Liver (tissue), 9 donors: ENCODE data around the gene SIK3. TPM values are rescaled to one million over a fixed set of nuclear protein-coding genes. Genes with fewer than 3 reads are reported as not detected.

Experiments used
- DNase-seq: peaks from one replicate; pipeline ENCODE4 v3.0.0-alpha.2; 2017; ENCODE audit warnings: low spot score
- H3K27ac ChIP-seq, 2 donors: one replicate each; pipeline ENCODE4 v1.7.0; 2013; ENCODE audit warnings: inconsistent platforms in 2 of 2, low read length in 2 of 2, control low read depth in 1 of 2, low read depth in 1 of 2, mild to moderate bottlenecking in 1 of 2
- H3K27me3 ChIP-seq, 4 donors: one replicate each; pipeline versions ENCODE4 v1.6.1 to v1.7.0; 2013; ENCODE audit warnings: low read length in 3 of 4, inconsistent platforms in 1 of 4, mild to moderate bottlenecking in 1 of 4, moderate library complexity in 1 of 4; ENCODE audit not compliant: control insufficient read depth in 4 of 4, insufficient read depth in 4 of 4
- H3K36me3 ChIP-seq, 4 donors: one replicate each; pipeline versions ENCODE4 v1.6.1 to v1.7.0; 2013; ENCODE audit warnings: low read length in 3 of 4, mild to moderate bottlenecking in 3 of 4, low read depth in 1 of 4, moderate library complexity in 1 of 4; ENCODE audit not compliant: control insufficient read depth in 4 of 4, insufficient read depth in 3 of 4
- H3K4me1 ChIP-seq, 4 donors: one replicate each; pipeline versions ENCODE4 v1.6.1 to v1.7.0; 2013; ENCODE audit warnings: low read length in 3 of 4, mild to moderate bottlenecking in 3 of 4, moderate library complexity in 1 of 4; ENCODE audit not compliant: control insufficient read depth in 4 of 4, insufficient read depth in 4 of 4
- H3K4me3 ChIP-seq, 3 donors: one replicate each; pipeline versions ENCODE4 v1.6.1 to v1.7.0; 2013; ENCODE audit warnings: low read length in 3 of 3, control low read depth in 1 of 3, low read depth in 1 of 3, mild to moderate bottlenecking in 1 of 3
- H3K9ac ChIP-seq, 2 donors: one replicate each; pipeline ENCODE4 v1.7.0; 2013; ENCODE audit warnings: low read length in 2 of 2, mild to moderate bottlenecking in 2 of 2, moderate library complexity in 2 of 2, control low read depth in 1 of 2, low read depth in 1 of 2
- H3K9me3 ChIP-seq, 4 donors: one replicate each; pipeline versions ENCODE4 v1.6.1 to v1.7.0; 2013; ENCODE audit warnings: low read length in 3 of 4; ENCODE audit not compliant: control insufficient read depth in 4 of 4
- FOXA1 ChIP-seq: IDR thresholded peaks from 2 replicates; pipeline ENCODE4 v1.6.1; 2016; ENCODE audit warnings: antibody characterized with exemption
- FOXA2 ChIP-seq: IDR thresholded peaks from 2 replicates; pipeline ENCODE4 v1.6.1; 2016; ENCODE audit warnings: antibody characterized with exemption
- GABPA ChIP-seq, 2 donors: IDR thresholded peaks in 1 of 2; conservative IDR thresholded peaks in 1 of 2; 2 replicates each; pipeline ENCODE4 v1.6.1; 2016; ENCODE audit warnings: antibody characterized with exemption in 2 of 2, mild to moderate bottlenecking in 1 of 2, moderate library complexity in 1 of 2
- HNF4A ChIP-seq, 2 donors: conservative IDR thresholded peaks; 2 replicates each; pipeline ENCODE4 v1.6.1; 2016; ENCODE audit warnings: antibody characterized with exemption in 2 of 2, mild to moderate bottlenecking in 2 of 2
- HNF4G ChIP-seq: IDR thresholded peaks from 2 replicates; pipeline ENCODE4 v1.6.1; 2016; ENCODE audit warnings: antibody characterized with exemption
- RAD21 ChIP-seq, 2 donors: IDR thresholded peaks; 2 replicates each; pipeline ENCODE4 v1.6.1; 2016; ENCODE audit warnings: antibody characterized with exemption in 2 of 2, mild to moderate bottlenecking in 2 of 2
- RXRA ChIP-seq, 2 donors: IDR thresholded peaks; 2 replicates each; pipeline ENCODE4 v1.6.1; 2017 to 2018; ENCODE audit warnings: antibody characterized with exemption in 2 of 2, mild to moderate bottlenecking in 1 of 2
- SP1 ChIP-seq: IDR thresholded peaks from 2 replicates; pipeline ENCODE4 v1.6.1; 2018; ENCODE audit warnings: antibody characterized with exemption, mild to moderate bottlenecking
- TAF1 ChIP-seq: conservative IDR thresholded peaks from 2 replicates; pipeline ENCODE4 v1.6.1; 2016; ENCODE audit warnings: antibody characterized with exemption, mild to moderate bottlenecking
- YY1 ChIP-seq: IDR thresholded peaks from 2 replicates; pipeline ENCODE4 v1.6.1; 2016; ENCODE audit warnings: antibody characterized with exemption, mild to moderate bottlenecking
- WGBS: extraction: QIAGEN DNeasy Blood & Tissue Kit; methylation state at CpG from one replicate; pipeline ENCODE4 v1.1.7; 2013; 5-methylcytosine and 5-hydroxymethylcytosine counted together
- polyA plus RNA-seq, 2 donors: library from polyadenylated mRNA; stranded (reverse) in 1 of 2; unstranded in 1 of 2; fragments of 200-250 nt in 1 of 2; fragments of >200 nt in 1 of 2; fragmentation: Nextera tagmentation in 1 of 2; extraction: Ambion mirVana in 1 of 2; gene quantifications; one replicate each; pipeline versions ENCODE4 v1.2.1 to v1.2.3, GENCODE V29; 2013 to 2015
- total RNA-seq, 2 donors: library from RNA; depleted of rRNA; stranded (reverse); fragments of >200 nt; gene quantifications; one replicate each; pipeline ENCODE4 v1.2.3, GENCODE V29; 2014
- TF ChIP-seq, protein P1 (sequence below): fragments of 150-350 bp; IDR thresholded peaks from 2 replicates; pipeline ENCODE4 v1.5.1; 2017; ENCODE audit warnings: improper control_type of control experiment, low read depth, low read length; ENCODE audit not compliant: missing input control
- TF ChIP-seq, protein P2 (sequence below): IDR thresholded peaks from 2 replicates; pipeline ENCODE4 v1.6.1; 2016; ENCODE audit warnings: antibody characterized with exemption
- donor health status: healthy.
- donor health status: healthy.
- donor health status: healthy.
- donor health status: healthy.
- donor health status: healthy.

The SIK3 gene
- total and polyA plus RNA-seq, 4 donors, result 6.9 to 52.4 (median 14.4) TPM

DNA sequence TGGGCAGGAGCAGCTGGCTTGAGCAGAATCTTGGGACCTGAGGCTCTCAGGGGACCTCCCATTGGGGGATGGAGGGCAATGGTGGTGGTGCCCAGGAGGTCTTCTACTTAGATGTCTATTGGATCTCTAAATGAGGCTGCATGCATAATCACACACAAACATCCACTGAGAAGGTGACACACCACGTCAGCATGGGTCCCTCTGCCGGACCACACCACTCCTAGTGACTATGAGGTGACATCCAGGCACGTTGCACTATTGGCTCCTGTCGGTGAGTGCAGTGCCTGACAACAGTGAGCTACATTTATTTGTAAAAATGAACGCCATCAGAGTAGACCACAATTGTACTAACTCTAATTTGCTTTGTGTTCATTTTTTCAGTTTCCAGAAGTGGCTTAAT is 272.8 kb downstream of the SIK3 start:
- Histone ChIP-seq H3K4me1 (peaks cover 25 to 50% (median 34%) of the 10 kb centered on the region in 4 donors), H3K27me3 (no peaks in the 10 kb centered on the region), H3K36me3 (no peaks in the 10 kb centered on the region), H3K27ac (peak overlapping the region; percentile 83 to 88), H3K4me3 (no peak overlapping the region), H3K9me3 (no peaks in the 10 kb centered on the region), H3K9ac (no peak overlapping the region)
- TF ChIP-seq RAD21 (IDR thresholded peaks at IDR 0.05), result peak; percentile 62 to 70
- peak in 1 of 2 donors; percentile 22 for TF ChIP-seq RXRA (IDR thresholded peaks at IDR 0.05)
- peak; percentile 36 for TF ChIP-seq TAF1
- TF ChIP-seq SP1, result no peak
- TF ChIP-seq GABPA (IDR thresholded peaks at IDR 0.05 in 1 of 2, conservative IDR thresholded peaks at IDR 0.05 in 1 of 2), result no peak
- peak; percentile 16 for TF ChIP-seq YY1
- TF ChIP-seq HNF4A (conservative IDR thresholded peaks at IDR 0.05), result peak; percentile 26 to 27
- TF ChIP-seq FOXA2, result no peak
- TF ChIP-seq, protein P1, sequence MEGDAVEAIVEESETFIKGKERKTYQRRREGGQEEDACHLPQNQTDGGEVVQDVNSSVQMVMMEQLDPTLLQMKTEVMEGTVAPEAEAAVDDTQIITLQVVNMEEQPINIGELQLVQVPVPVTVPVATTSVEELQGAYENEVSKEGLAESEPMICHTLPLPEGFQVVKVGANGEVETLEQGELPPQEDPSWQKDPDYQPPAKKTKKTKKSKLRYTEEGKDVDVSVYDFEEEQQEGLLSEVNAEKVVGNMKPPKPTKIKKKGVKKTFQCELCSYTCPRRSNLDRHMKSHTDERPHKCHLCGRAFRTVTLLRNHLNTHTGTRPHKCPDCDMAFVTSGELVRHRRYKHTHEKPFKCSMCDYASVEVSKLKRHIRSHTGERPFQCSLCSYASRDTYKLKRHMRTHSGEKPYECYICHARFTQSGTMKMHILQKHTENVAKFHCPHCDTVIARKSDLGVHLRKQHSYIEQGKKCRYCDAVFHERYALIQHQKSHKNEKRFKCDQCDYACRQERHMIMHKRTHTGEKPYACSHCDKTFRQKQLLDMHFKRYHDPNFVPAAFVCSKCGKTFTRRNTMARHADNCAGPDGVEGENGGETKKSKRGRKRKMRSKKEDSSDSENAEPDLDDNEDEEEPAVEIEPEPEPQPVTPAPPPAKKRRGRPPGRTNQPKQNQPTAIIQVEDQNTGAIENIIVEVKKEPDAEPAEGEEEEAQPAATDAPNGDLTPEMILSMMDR, result peak; percentile 23
- no peak for DNase-seq
- 38% methylated on average over 5 of the region's 5 CpGs for WGBS

DNA sequence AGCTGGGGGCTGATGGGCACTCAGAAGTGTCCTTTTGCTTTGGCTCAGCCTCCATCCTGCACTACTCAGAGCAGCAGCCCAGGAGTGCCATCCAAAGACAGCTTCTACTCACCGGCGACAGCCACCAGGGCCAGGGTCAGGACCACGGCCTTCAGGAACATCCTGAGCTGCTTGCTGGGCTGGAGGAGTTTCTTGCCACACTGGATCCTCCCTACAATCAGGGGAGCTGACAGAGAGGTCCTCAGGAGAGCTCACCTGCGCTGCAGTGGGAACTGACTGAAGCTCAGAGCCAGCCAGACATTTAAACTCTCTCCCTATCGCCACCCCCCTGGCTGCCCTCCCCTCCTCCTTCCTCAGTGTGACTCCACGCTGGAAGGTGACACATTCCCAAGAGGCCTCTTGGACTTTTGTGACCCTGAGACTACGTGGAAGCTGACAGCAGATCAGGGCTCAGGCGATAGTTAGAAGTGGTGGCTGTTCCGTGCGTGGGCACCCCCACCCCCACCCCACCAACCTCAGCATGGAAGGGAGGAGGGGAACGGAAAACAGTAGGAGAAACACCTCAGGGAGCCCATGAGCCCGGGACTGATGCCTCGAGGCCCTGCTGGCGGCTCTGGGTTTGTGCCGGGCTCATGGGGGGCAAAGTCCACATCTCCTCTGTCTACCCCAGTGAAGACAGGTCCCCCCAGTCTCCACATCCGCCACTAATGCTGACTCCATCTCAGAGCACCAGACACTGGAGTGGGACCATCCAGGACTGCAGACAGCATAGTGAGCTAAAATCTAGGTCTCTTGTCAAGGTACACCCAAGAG is 275.0 kb downstream of the SIK3 start, which contains the start of gene APOA4:
APOA4 (minus strand) TSS at position 274 of the 813 bp plus-strand sequence; CDS start at position 161, 113 bp downstream.
- H3K36me3 ChIP-seq, result no peaks in the 10 kb centered on the region
- no peaks in the 10 kb centered on the region for H3K9me3 ChIP-seq
- peaks cover 20 to 35% (median 28%) of the 10 kb centered on the region in 4 donors for H3K4me1 ChIP-seq
- no peak for DNase-seq
- TF ChIP-seq, protein P1, result no peak
- TF ChIP-seq, protein P2, sequence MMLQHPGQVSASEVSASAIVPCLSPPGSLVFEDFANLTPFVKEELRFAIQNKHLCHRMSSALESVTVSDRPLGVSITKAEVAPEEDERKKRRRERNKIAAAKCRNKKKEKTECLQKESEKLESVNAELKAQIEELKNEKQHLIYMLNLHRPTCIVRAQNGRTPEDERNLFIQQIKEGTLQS, result no peak
- TF ChIP-seq HNF4A (conservative IDR thresholded peaks at IDR 0.05), result peak; percentile 11 to 53
- no peak for TF ChIP-seq HNF4G
- TF ChIP-seq TAF1, result no peak
- TF ChIP-seq FOXA1, result no peak
- no peak for TF ChIP-seq FOXA2
- TF ChIP-seq SP1, result no peak
- TF ChIP-seq RXRA (IDR thresholded peaks at IDR 0.05), result no peak
- no peak within 1 kb of the TSS for H3K9ac ChIP-seq
- no peak within 1 kb of the TSS for H3K4me3 ChIP-seq
- H3K27ac ChIP-seq, result no peak within 1 kb of the TSS
- H3K27me3 ChIP-seq, result no peaks in the 10 kb centered on the region
- 79% methylated on average over 16 of the region's 16 CpGs for WGBS
